Gastroesophageal sphincter (tissue), 4 donors: ENCODE results near the gene PRR20G. TPM values are rescaled to one million over a fixed set of nuclear protein-coding genes. Genes with fewer than 3 reads are reported as not detected.

Experiments
- ATAC-seq: fragments of 150-250 bp; one replicate; pipeline ENCODE4 v1.9.1; 2016; ENCODE audit warnings: mild to moderate bottlenecking, moderate library complexity
- H3K27ac ChIP-seq, 4 donors: fragments of 200-600 bp; sonication (generic) in 3 of 4; 1 replicate in 3 of 4; 2 replicates in 1 of 4; pipeline ENCODE4 v1.5.1; 2016 to 2019
- H3K27me3 ChIP-seq: fragments of 200-600 bp; sonication (generic); one replicate; pipeline ENCODE4 v1.5.1; 2019
- H3K36me3 ChIP-seq, 2 donors: fragments of 200-600 bp; sonication (generic); one replicate each; pipeline ENCODE4 v1.5.1; 2019; ENCODE audit warnings: control low read depth in 1 of 2
- H3K4me1 ChIP-seq, 3 donors: fragments of 200-600 bp; sonication (generic); 1 replicate in 2 of 3; 2 replicates in 1 of 3; pipeline ENCODE4 v1.5.1; 2016 to 2019; ENCODE audit warnings: control low read depth in 2 of 3
- H3K4me3 ChIP-seq, 2 donors: fragments of 200-600 bp; sonication (generic); one replicate each; pipeline ENCODE4 v1.5.1; 2019; ENCODE audit warnings: mild to moderate bottlenecking in 1 of 2, moderate library complexity in 1 of 2
- H3K9me3 ChIP-seq, 3 donors: fragments of 200-600 bp; sonication (generic); one replicate each; pipeline ENCODE4 v1.5.1; 2017 to 2019; ENCODE audit warnings: control low read depth in 2 of 3
- EP300 ChIP-seq: sonication (generic); formaldehyde crosslinking; IDR thresholded peaks from one replicate; pipeline ENCODE4 v1.6.1; 2017; ENCODE audit warnings: antibody characterized with exemption, mild to moderate bottlenecking
- POLR2A ChIP-seq, 2 donors: fragments of 450-650 bp; IDR thresholded peaks; one replicate each; pipeline ENCODE4 v1.6.1; 2017; ENCODE audit warnings: antibody characterized with exemption in 2 of 2, mild to moderate bottlenecking in 2 of 2, moderate library complexity in 1 of 2
- POLR2AphosphoS5 ChIP-seq: sonication (generic); formaldehyde crosslinking; IDR thresholded peaks from one replicate; pipeline ENCODE4 v1.6.1; 2017; ENCODE audit warnings: antibody characterized with exemption
- WGBS, 2 donors: methylation state at CpG; one replicate each; pipeline ENCODE4 v1.1.5; 2018; ENCODE audit warnings: low coverage in 1 of 2; 5-methylcytosine and 5-hydroxymethylcytosine counted together
- total RNA-seq, 4 donors: library from RNA; depleted of rRNA; stranded (reverse); fragments of >200 nt; gene quantifications; one replicate each; pipeline ENCODE4 v1.1.0, GENCODE V29; 2016
- TF ChIP-seq, protein P1 (sequence below), 4 experiments: fragments of 200-600 bp in 2 of 4; fragments of 450-650 bp in 2 of 4; sonication (generic) in 1 of 4; IDR thresholded peaks; one replicate each; pipeline ENCODE4 v1.5.1; 2017 to 2019; ENCODE audit warnings: antibody characterized with exemption in 4 of 4, mild to moderate bottlenecking in 2 of 4, moderate library complexity in 2 of 4

The PRR20G gene
- total RNA-seq, 4 donors from 2014 or later, result not detected

DNA sequence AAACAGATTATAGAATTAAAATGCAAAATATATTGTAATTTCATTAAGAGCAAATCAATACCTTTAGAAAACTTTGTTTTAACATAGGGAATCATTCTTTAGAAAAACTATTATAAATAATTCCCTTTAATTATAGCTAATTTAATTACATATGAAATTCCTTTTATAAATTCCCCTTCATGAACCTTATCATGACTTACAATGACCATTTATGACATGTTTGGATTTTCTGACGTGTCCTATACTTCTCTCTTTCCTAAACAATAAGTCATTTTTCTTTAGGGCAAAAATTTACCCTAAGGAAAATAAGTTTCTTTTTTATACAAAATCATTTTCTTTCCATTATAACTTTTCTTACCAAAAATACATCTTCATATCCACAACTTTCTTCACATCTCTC, 37.8 kb downstream of the PRR20G start:
- H3K9me3 ChIP-seq, result peaks cover 0 to 20% (median 0%) of the 10 kb centered on the region in 3 donors
- no peak for ATAC-seq
- WGBS, 2 donors, result 18 to 29% methylated on average over 1 of the region's 1 CpG
- H3K36me3 ChIP-seq, result no peaks in the 10 kb centered on the region
- TF ChIP-seq POLR2AphosphoS5, result no peak
- TF ChIP-seq EP300, result no peak
- no peak for TF ChIP-seq POLR2A (IDR thresholded peaks at IDR 0.05)
- TF ChIP-seq, protein P1, sequence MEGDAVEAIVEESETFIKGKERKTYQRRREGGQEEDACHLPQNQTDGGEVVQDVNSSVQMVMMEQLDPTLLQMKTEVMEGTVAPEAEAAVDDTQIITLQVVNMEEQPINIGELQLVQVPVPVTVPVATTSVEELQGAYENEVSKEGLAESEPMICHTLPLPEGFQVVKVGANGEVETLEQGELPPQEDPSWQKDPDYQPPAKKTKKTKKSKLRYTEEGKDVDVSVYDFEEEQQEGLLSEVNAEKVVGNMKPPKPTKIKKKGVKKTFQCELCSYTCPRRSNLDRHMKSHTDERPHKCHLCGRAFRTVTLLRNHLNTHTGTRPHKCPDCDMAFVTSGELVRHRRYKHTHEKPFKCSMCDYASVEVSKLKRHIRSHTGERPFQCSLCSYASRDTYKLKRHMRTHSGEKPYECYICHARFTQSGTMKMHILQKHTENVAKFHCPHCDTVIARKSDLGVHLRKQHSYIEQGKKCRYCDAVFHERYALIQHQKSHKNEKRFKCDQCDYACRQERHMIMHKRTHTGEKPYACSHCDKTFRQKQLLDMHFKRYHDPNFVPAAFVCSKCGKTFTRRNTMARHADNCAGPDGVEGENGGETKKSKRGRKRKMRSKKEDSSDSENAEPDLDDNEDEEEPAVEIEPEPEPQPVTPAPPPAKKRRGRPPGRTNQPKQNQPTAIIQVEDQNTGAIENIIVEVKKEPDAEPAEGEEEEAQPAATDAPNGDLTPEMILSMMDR (IDR thresholded peaks at IDR 0.05), result no peak
- H3K27me3 ChIP-seq, result peaks cover 6% of the 10 kb centered on the region
- H3K27ac ChIP-seq, result no peak overlapping the region
- H3K4me1 ChIP-seq, result no peaks in the 10 kb centered on the region
- H3K4me3 ChIP-seq, result no peak overlapping the region

- Histone ChIP-seq H3K36me3 (no peaks in the 10 kb centered on the region), H3K9me3 (peaks cover 0 to 28% (median 0%) of the 10 kb centered on the region in 3 donors), H3K27ac (no peak overlapping the region), H3K27me3 (peaks cover 11% of the 10 kb centered on the region), H3K4me3 (no peak overlapping the region), H3K4me1 (no peaks in the 10 kb centered on the region)
- TF ChIP-seq EP300 (no peak), POLR2A (IDR thresholded peaks at IDR 0.05) (no peak), POLR2AphosphoS5 (no peak)
- TF ChIP-seq, protein P1 (IDR thresholded peaks at IDR 0.05), result no peak
- WGBS, 2 donors, result 67 to 72% methylated on average over 1 of the region's 1 CpG
- no peak for ATAC-seq
These were observed 40.6 kb downstream of the PRR20G start for GRCh38 chr3:127247292-127247691.

DNA sequence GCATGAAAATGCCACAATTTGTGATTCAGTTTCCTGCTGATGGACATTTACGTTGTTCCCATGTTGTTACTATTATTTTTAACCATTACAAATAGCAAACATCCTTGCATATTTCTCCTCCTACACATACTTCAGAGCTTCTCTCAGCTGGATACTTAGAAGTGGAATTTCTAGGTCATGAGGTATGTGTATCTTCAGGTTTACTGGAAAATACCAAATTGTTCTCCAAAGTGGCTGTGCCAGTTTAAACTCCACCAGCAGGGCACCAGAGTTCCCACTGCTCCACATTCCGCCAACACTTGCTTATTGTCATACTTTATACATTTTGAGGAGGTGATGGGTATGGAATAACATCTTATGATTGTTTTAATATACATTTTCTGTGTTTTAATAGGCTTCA, 49.2 kb downstream of the PRR20G start:
- H3K4me1 ChIP-seq, result no peaks in the 10 kb centered on the region
- no peak overlapping the region for H3K27ac ChIP-seq
- H3K9me3 ChIP-seq, result peaks cover 0 to 24% (median 0%) of the 10 kb centered on the region in 3 donors
- WGBS, 2 donors, result 55 to 57% methylated on average over 2 of the region's 2 CpGs
- TF ChIP-seq, protein P1 (IDR thresholded peaks at IDR 0.05), result no peak
- TF ChIP-seq POLR2A (IDR thresholded peaks at IDR 0.05), result no peak
- no peak for TF ChIP-seq EP300
- no peak for ATAC-seq
- H3K27me3 ChIP-seq, result peaks cover 47% of the 10 kb centered on the region
- no peaks in the 10 kb centered on the region for H3K36me3 ChIP-seq
- no peak overlapping the region for H3K4me3 ChIP-seq

DNA sequence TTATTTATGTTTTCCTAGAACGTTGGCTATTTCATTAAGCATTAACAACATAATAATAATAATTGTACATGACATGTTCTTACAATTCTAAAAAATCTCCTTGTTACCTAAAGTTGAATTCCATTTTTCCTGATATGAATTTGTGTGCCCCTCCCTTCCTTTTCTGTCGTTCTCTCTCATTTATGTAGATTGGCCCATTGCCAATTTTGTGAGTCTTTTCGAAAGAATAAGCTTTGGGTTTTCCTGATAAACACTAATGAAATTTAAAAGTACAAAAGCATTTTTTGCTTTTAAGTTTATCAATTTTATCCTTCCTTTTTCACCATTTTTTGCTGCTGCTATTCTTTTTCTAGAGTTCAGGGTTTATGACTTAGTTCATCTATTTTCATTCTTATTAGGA, 50.0 kb downstream of the PRR20G start:
- Histone ChIP-seq H3K27ac (no peak overlapping the region), H3K27me3 (peaks cover 55% of the 10 kb centered on the region), H3K36me3 (no peaks in the 10 kb centered on the region), H3K9me3 (peaks cover 0 to 21% (median 0%) of the 10 kb centered on the region in 3 donors), H3K4me3 (no peak overlapping the region), H3K4me1 (no peaks in the 10 kb centered on the region)
- no peak for ATAC-seq
- TF ChIP-seq, protein P1 (IDR thresholded peaks at IDR 0.05), result no peak
- TF ChIP-seq EP300, result no peak
- no peak for TF ChIP-seq POLR2AphosphoS5
- no peak for TF ChIP-seq POLR2A (IDR thresholded peaks at IDR 0.05)
- 22 to 24% methylated on average over 3 of the region's 3 CpGs for WGBS, 2 donors

GRCh38 chr3:127235706-127236105, 52.1 kb downstream of the PRR20G start:
- TF ChIP-seq POLR2AphosphoS5, result no peak
- TF ChIP-seq, protein P1 (IDR thresholded peaks at IDR 0.05), result no peak
- no peak for TF ChIP-seq POLR2A (IDR thresholded peaks at IDR 0.05)
- no peak for TF ChIP-seq EP300
- 27 to 40% methylated on average over 1 to 2 of the region's 3 CpGs for WGBS, 2 donors
- Histone ChIP-seq H3K27ac (no peak overlapping the region), H3K4me1 (no peaks in the 10 kb centered on the region), H3K9me3 (peaks cover 0 to 12% (median 0%) of the 10 kb centered on the region in 3 donors), H3K27me3 (peaks cover 51% of the 10 kb centered on the region), H3K36me3 (no peaks in the 10 kb centered on the region), H3K4me3 (no peak overlapping the region)
- ATAC-seq, result no peak
